Keratinocyte (primary cell): ENCODE results near the gene DNAJC17. TPM values are rescaled to one million over a fixed set of nuclear protein-coding genes. Genes with fewer than 3 reads are reported as not detected.

Experiments used
- DNase-seq: peaks from one replicate; pipeline ENCODE4 v3.0.0-alpha.2; 2011; ENCODE audit warnings: low read depth, missing footprints, low spot score
- FAIRE-seq: peaks from 2 replicates; lab custom pipeline; 2011; peaks lifted over from hg19 to GRCh38; lab: Jason Lieb, UNC
- H2AFZ ChIP-seq: 2 replicates; pipeline ENCODE4 v1.6.0; 2012; ENCODE audit warnings: low read length, control low read depth, inconsistent platforms; ENCODE audit not compliant: control insufficient read depth
- H3K27ac ChIP-seq: 2 replicates; pipeline ENCODE4 v1.5.1; 2011; ENCODE audit warnings: low read length; ENCODE audit not compliant: control insufficient read depth, insufficient read depth
- H3K27me3 ChIP-seq: 3 replicates; pipeline ENCODE4 v1.6.0; 2011; ENCODE audit warnings: low read length; ENCODE audit not compliant: control insufficient read depth, insufficient read depth; ENCODE audit errors: extremely low read depth
- H3K36me3 ChIP-seq, 2 experiments: 2 replicates in 1 of 2; 3 replicates in 1 of 2; pipeline ENCODE4 v1.5.1; 2011; ENCODE audit warnings: low read length in 2 of 2, mild to moderate bottlenecking in 1 of 2; ENCODE audit not compliant: control insufficient read depth in 2 of 2, insufficient read depth in 2 of 2; ENCODE audit errors: extremely low read depth in 1 of 2
- H3K4me1 ChIP-seq: 3 replicates; pipeline ENCODE4 v1.5.1; 2011; ENCODE audit warnings: low read length; ENCODE audit not compliant: control insufficient read depth, insufficient read depth; ENCODE audit errors: extremely low read depth
- H3K4me2 ChIP-seq: 3 replicates; pipeline ENCODE4 v1.6.0; 2011; ENCODE audit warnings: low read depth, low read length; ENCODE audit not compliant: control insufficient read depth, insufficient read depth; ENCODE audit errors: extremely low read depth
- H3K4me3 ChIP-seq, 3 experiments: fragments of 200-600 bp in 1 of 3; sonication (generic) in 1 of 3; 2 replicates in 2 of 3; 3 replicates in 1 of 3; pipeline ENCODE4 v1.5.1; 2011 to 2016; ENCODE audit warnings: low read length in 3 of 3, mild to moderate bottlenecking in 3 of 3, control low read depth in 2 of 3, inconsistent platforms in 1 of 3, low read depth in 1 of 3, mixed read lengths in 1 of 3, mixed run types in 1 of 3, moderate library complexity in 1 of 3; ENCODE audit not compliant: control insufficient read depth in 2 of 3, insufficient read depth in 2 of 3; ENCODE audit errors: extremely low read depth in 1 of 3
- H3K79me2 ChIP-seq: 2 replicates; pipeline ENCODE4 v1.6.0; 2012; ENCODE audit warnings: low read length; ENCODE audit not compliant: control insufficient read depth, insufficient read depth
- H3K9ac ChIP-seq: 3 replicates; pipeline ENCODE4 v1.6.0; 2011; ENCODE audit warnings: low read length; ENCODE audit not compliant: control insufficient read depth, insufficient read depth; ENCODE audit errors: extremely low read depth
- H3K9me1 ChIP-seq: 3 replicates; pipeline ENCODE4 v1.6.0; 2011; ENCODE audit warnings: low read length; ENCODE audit not compliant: control insufficient read depth, insufficient read depth; ENCODE audit errors: extremely low read depth
- H3K9me3 ChIP-seq: 2 replicates; pipeline ENCODE4 v1.5.1; 2012; ENCODE audit warnings: low read depth, low read length; ENCODE audit not compliant: control insufficient read depth
- H4K20me1 ChIP-seq: 3 replicates; pipeline ENCODE4 v1.6.0; 2011; ENCODE audit warnings: low read length; ENCODE audit not compliant: control insufficient read depth, insufficient read depth; ENCODE audit errors: extremely low read depth
- CTCF ChIP-seq, 3 experiments: IDR thresholded peaks in 1 of 3; conservative IDR thresholded peaks in 1 of 3; optimal IDR thresholded peaks in 1 of 3; 2 replicates in 2 of 3; 3 replicates in 1 of 3; pipeline versions ENCODE3 to v1.5.1; 2011; ENCODE audit warnings: low read length in 3 of 3, mild to moderate bottlenecking in 3 of 3, moderate library complexity in 2 of 3, control low read depth in 1 of 3, inconsistent platforms in 1 of 3; ENCODE audit not compliant: insufficient read depth in 2 of 3; ENCODE audit errors: extremely low read depth in 1 of 3
- EZH2 ChIP-seq: IDR thresholded peaks from one replicate; pipeline ENCODE4 v1.6.1; 2012; ENCODE audit warnings: inconsistent platforms, mild to moderate bottlenecking, low read length, moderate library complexity
- dilution Hi-C: fragments of 300-500 bp; cut with MboI; formaldehyde crosslinking; loops from one replicate; pipeline ENCODE4 v1.7.0; 2020; ENCODE audit warnings: low sequenced_read_pairs; ENCODE audit not compliant: extremely low pct_ligation_motif_present
- polyA plus RNA-seq, 5 experiments: library from polyadenylated mRNA; depleted of rRNA in 3 of 5; stranded (reverse) in 3 of 5; stranded (forward) in 1 of 5; unstranded in 1 of 5; fragments of >200 nt; gene quantifications; 1 replicate in 1 of 5; 2 replicates in 3 of 5; 3 replicates in 1 of 5; pipeline versions ENCODE4 v1.2.1 to v1.2.3, GENCODE V29; 2011 to 2012; ENCODE audit warnings: missing spikeins in 2 of 5, low read depth in 1 of 5, low replicate concordance in 1 of 5

The DNAJC17 gene
- polyA plus RNA-seq, 1 donor (not counting 4 experiments of a cell fraction or from before 2014, with no cell fraction given): 35.3 TPM

DNA sequence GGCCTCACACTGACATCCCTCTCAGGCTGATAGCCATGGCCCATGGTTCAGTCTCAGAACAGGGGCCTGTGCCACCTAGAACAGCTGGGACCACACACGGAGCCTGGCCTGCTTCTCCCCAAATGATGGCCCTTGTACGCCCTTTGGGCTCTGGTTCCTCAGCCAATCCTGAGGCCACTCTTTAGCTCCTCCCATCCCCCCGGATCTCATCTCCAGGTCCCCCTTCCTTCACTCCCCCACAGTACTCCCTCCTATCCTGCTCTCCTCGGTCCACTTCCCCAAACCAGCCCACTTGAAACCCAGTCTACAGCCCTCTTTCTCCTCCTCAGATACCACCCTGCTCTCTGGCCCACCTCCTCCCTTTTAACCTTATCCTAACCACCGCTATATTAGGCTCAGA lies 18.2 kb downstream of the DNAJC17 start:
- DNase-seq (no peak), FAIRE-seq (no peak)
- dilution Hi-C loops: loop anchor here (10.0 kb wide), 1 partner anchor 96 kb away; no protein-coding TSS in a partner anchor
- Histone ChIP-seq H3K9me3 (no peaks in the 10 kb centered on the region), H3K4me3 (no peak overlapping the region), H3K27ac (peak overlapping the region; percentile 10), H3K4me2 (no peak overlapping the region), H3K4me1 (peaks cover 63% of the 10 kb centered on the region), H3K9ac (no peak overlapping the region), H3K79me2 (peaks cover 20% of the 10 kb centered on the region), H2AFZ (no peak overlapping the region), H3K9me1 (peaks cover 2% of the 10 kb centered on the region), H3K27me3 (no peaks in the 10 kb centered on the region), H4K20me1 (no peaks in the 10 kb centered on the region), H3K36me3 (peaks cover 2 to 3% of the 10 kb centered on the region in 2 experiments)
- TF ChIP-seq CTCF (optimal IDR thresholded peaks at IDR 0.05 in 1 of 3, IDR thresholded peaks at IDR 0.05 in 1 of 3, conservative IDR thresholded peaks at IDR 0.05 in 1 of 3; ENCODE audit: extremely low read depth in 1 of 3, insufficient read depth in 2 of 3, low read length in 3 of 3) (no peak), EZH2 (no peak)

DNA sequence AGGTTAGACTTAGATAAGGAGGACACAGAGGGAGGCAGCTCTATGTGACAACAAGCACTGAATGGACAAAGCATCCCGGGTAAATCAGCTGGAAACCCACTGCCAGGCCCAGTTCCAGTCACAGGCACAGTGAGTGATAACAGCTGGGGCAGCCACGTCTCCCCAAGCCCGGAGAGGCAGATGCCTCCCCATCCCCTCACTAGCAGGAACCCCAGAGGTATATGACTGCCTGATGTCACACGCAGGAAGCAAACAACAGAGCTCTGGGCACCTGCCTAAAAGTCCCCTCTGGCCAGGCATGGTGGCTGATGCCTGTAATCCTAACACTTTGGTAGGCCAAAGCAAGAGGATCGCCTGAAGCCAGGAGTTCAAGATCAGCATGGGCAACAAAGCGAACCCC lies 19.3 kb downstream of the DNAJC17 start:
- H3K27ac ChIP-seq: peak overlapping the region; percentile 84
- peak overlapping the region; percentile 39 for H3K9ac ChIP-seq
- no peak overlapping the region for H2AFZ ChIP-seq
- peaks cover 2 to 3% of the 10 kb centered on the region in 2 experiments for H3K36me3 ChIP-seq
- peak overlapping the region; percentile 78 for H3K4me2 ChIP-seq
- DNase-seq (no peak), FAIRE-seq (no peak)
- TF ChIP-seq CTCF (optimal IDR thresholded peaks at IDR 0.05 in 1 of 3, IDR thresholded peaks at IDR 0.05 in 1 of 3, conservative IDR thresholded peaks at IDR 0.05 in 1 of 3; ENCODE audit: extremely low read depth in 1 of 3, insufficient read depth in 2 of 3, low read length in 3 of 3) (no peak), EZH2 (no peak)
- no peaks in the 10 kb centered on the region for H3K9me3 ChIP-seq
- H3K9me1 ChIP-seq: peaks cover 2% of the 10 kb centered on the region
- no peaks in the 10 kb centered on the region for H4K20me1 ChIP-seq
- H3K4me3 ChIP-seq: no peak overlapping the region
- H3K79me2 ChIP-seq: peaks cover 20% of the 10 kb centered on the region
- H3K4me1 ChIP-seq: peaks cover 53% of the 10 kb centered on the region
- dilution Hi-C loops: loop anchor here (10.0 kb wide), 1 partner anchor 97 kb away; no protein-coding TSS in a partner anchor
- H3K27me3 ChIP-seq: no peaks in the 10 kb centered on the region
